Kidney (tissue), 14 donors: Measurements from ENCODE around the gene SNF8. TPM values are rescaled to one million over a fixed set of nuclear protein-coding genes. Genes with fewer than 3 reads are reported as not detected.

Experiments used
- DNase-seq, 5 donors: peaks; one replicate each; pipeline ENCODE4 v3.0.0-alpha.2; 2013 to 2020
- FAIRE-seq: peaks from 2 replicates; lab custom pipeline; 2012; peaks lifted over from hg19 to GRCh38; lab: Jason Lieb, UNC
- H3K27ac ChIP-seq, 2 donors: one replicate each; pipeline ENCODE4 v1.7.0; 2013; ENCODE audit warnings: low read depth in 2 of 2, low read length in 2 of 2, inconsistent platforms in 1 of 2
- H3K27me3 ChIP-seq: one replicate; pipeline ENCODE4 v1.7.1; 2013; ENCODE audit warnings: low read length, inconsistent platforms; ENCODE audit not compliant: control insufficient read depth, insufficient read depth
- H3K36me3 ChIP-seq, 3 donors: one replicate each; pipeline versions ENCODE4 v1.7.0 to v1.7.1; 2013; ENCODE audit warnings: low read length in 3 of 3, control low read depth in 1 of 3, inconsistent platforms in 1 of 3; ENCODE audit not compliant: insufficient read depth in 3 of 3, control insufficient read depth in 2 of 3
- H3K4me1 ChIP-seq, 3 donors: one replicate each; pipeline versions ENCODE4 v1.7.0 to v1.7.1; 2013; ENCODE audit warnings: low read length in 3 of 3, inconsistent platforms in 1 of 3, low read depth in 1 of 3; ENCODE audit not compliant: control insufficient read depth in 2 of 3, insufficient read depth in 2 of 3
- H3K4me3 ChIP-seq, 3 donors: one replicate each; pipeline versions ENCODE4 v1.7.0 to v1.8.1; 2013; ENCODE audit warnings: low read length in 3 of 3, control low read depth in 1 of 3, inconsistent platforms in 1 of 3
- H3K9ac ChIP-seq, 3 donors: one replicate each; pipeline versions ENCODE4 v1.7.0 to v1.7.1; 2013; ENCODE audit warnings: low read length in 3 of 3, control low read depth in 1 of 3, inconsistent platforms in 1 of 3
- H3K9me3 ChIP-seq, 3 donors: one replicate each; pipeline versions ENCODE4 v1.7.0 to v1.7.1; 2013; ENCODE audit warnings: low read length in 3 of 3, control low read depth in 1 of 3, inconsistent platforms in 1 of 3; ENCODE audit not compliant: control insufficient read depth in 2 of 3, insufficient read depth in 1 of 3
- CTCF ChIP-seq: IDR thresholded peaks from 3 replicates; pipeline ENCODE4 v1.5.1; 2012; ENCODE audit warnings: mild to moderate bottlenecking, moderate library complexity, borderline replicate concordance; ENCODE audit not compliant: insufficient read depth; ENCODE audit errors: extremely low read depth
- intact Hi-C: fragments of 100-400 bp; cut with DNase I; formaldehyde crosslinking; loops from one replicate; pipeline ENCODE4 v1.11.1; 2022
- polyA plus RNA-seq: library from polyadenylated mRNA; stranded (reverse); fragments of 350-450 nt; fragmentation: Illumina TruSeq; extraction: RNeasy Lipid Tissue Mini Kit (QIAGEN cat#74804); gene quantifications from one replicate; pipeline ENCODE4 v1.2.3, GENCODE V29; 2014; ENCODE audit warnings: low read depth, low replicate concordance; ENCODE audit not compliant: insufficient read depth
- total RNA-seq: library from RNA; stranded (reverse); fragmentation: NEBNext Ultra II Directional; extraction: Animal tissue kit (Norgen Biotek cat#: 25700); gene quantifications from one replicate; pipeline ENCODE4 v1.2.1, GENCODE V29; 2021
- donor health status: control.
- donor health status: control.
- donor health status: control.
- donor health status: control.
- donor health status: control.
- donor health status: DM: yes; HTN: yes; CAD: no.
- donor health status: Normal renal cell carcinoma (clear cell type).

The SNF8 gene
- total and polyA plus RNA-seq, 2 donors from 2014 or later = 110 to 203 TPM

GRCh38 chr17:48904428-48904827 is 40.2 kb downstream of the SNF8 start:
- TF ChIP-seq CTCF = no peak
- H3K9ac ChIP-seq = no peak overlapping the region
- H3K4me3 ChIP-seq = no peak overlapping the region
- peaks cover 0 to 2% (median under 1%) of the 10 kb centered on the region in 3 donors for H3K4me1 ChIP-seq
- DNase-seq = no peak
- intact Hi-C loops = no loop called here
- no peaks in the 10 kb centered on the region for H3K9me3 ChIP-seq
- no peak for FAIRE-seq
- no peaks in the 10 kb centered on the region for H3K27me3 ChIP-seq
- no peaks in the 10 kb centered on the region for H3K36me3 ChIP-seq
- no peak overlapping the region for H3K27ac ChIP-seq

GRCh38 chr17:48903401-48903800 is 41.2 kb downstream of the SNF8 start:
- peaks cover 0 to 2% (median 0%) of the 10 kb centered on the region in 3 donors for H3K36me3 ChIP-seq
- no peaks in the 10 kb centered on the region for H3K9me3 ChIP-seq
- DNase-seq = no peak
- no peak overlapping the region for H3K27ac ChIP-seq
- H3K27me3 ChIP-seq = no peaks in the 10 kb centered on the region
- no peak overlapping the region for H3K4me3 ChIP-seq
- no peak for FAIRE-seq
- no peak for TF ChIP-seq CTCF
- intact Hi-C loops = no loop called here
- H3K4me1 ChIP-seq = peaks cover 0 to 2% (median 0%) of the 10 kb centered on the region in 3 donors
- H3K9ac ChIP-seq = no peak overlapping the region

GRCh38 chr17:48901241-48901640 is 43.4 kb downstream of the SNF8 start:
- no peak for TF ChIP-seq CTCF
- H3K36me3 ChIP-seq = peaks cover 0 to 11% (median 11%) of the 10 kb centered on the region in 3 donors
- H3K27me3 ChIP-seq = no peaks in the 10 kb centered on the region
- intact Hi-C loops = no loop called here
- no peak overlapping the region for H3K9ac ChIP-seq
- no peak for FAIRE-seq
- H3K4me3 ChIP-seq = no peak overlapping the region
- H3K27ac ChIP-seq = no peak overlapping the region
- DNase-seq = no peak
- no peaks in the 10 kb centered on the region for H3K9me3 ChIP-seq
- no peaks in the 10 kb centered on the region for H3K4me1 ChIP-seq

GRCh38 chr17:48894886-48895285 is 49.8 kb downstream of the SNF8 start:
- H3K9me3 ChIP-seq = no peaks in the 10 kb centered on the region
- FAIRE-seq = no peak
- H3K27me3 ChIP-seq = no peaks in the 10 kb centered on the region
- no peak for TF ChIP-seq CTCF
- no peak overlapping the region for H3K4me3 ChIP-seq
- no peak for DNase-seq
- H3K27ac ChIP-seq = no peak overlapping the region
- peaks cover 0 to 21% (median 17%) of the 10 kb centered on the region in 3 donors for H3K36me3 ChIP-seq
- peaks cover 0 to 10% (median 3%) of the 10 kb centered on the region in 3 donors for H3K4me1 ChIP-seq
- intact Hi-C loops = no loop called here
- no peak overlapping the region for H3K9ac ChIP-seq
